NCI-H82 (cell line): Measurements from ENCODE around the gene BCL2.

Source experiments
- DNase-seq: peaks from one replicate; lab custom pipeline; 2025; lab: John Stamatoyannopoulos, UW

Gene BCL2

GRCh38 chr18:63180971-63181376, 138.6 kb downstream of the BCL2 start:
- no peak for DNase-seq

- no peak for DNase-seq
Measured at GRCh38 chr18:63180321-63180720, 139.2 kb downstream of the BCL2 start.

- no peak for DNase-seq
Measured at GRCh38 chr18:63179422-63179821, 140.1 kb downstream of the BCL2 start.

GRCh38 chr18:63178971-63179370, 140.6 kb downstream of the BCL2 start:
- no peak for DNase-seq

- DNase-seq, result no peak
Measured at GRCh38 chr18:63177919-63178821, 141.4 kb downstream of the BCL2 start.

- DNase-seq, result no peak
Measured at GRCh38 chr18:63177259-63177658, 142.3 kb downstream of the BCL2 start.

- DNase-seq, result no peak
Measured at GRCh38 chr18:63175264-63175663, 144.3 kb downstream of the BCL2 start.

GRCh38 chr18:63173983-63174382, 145.6 kb downstream of the BCL2 start:
- no peak for DNase-seq

GRCh38 chr18:63169853-63170252, 149.7 kb downstream of the BCL2 start:
- no peak for DNase-seq

GRCh38 chr18:63168287-63168686, 151.3 kb downstream of the BCL2 start:
- DNase-seq, result no peak

GRCh38 chr18:63166142-63166541, 153.4 kb downstream of the BCL2 start:
- no peak for DNase-seq

- no peak for DNase-seq
Measured at GRCh38 chr18:63164396-63164795, 155.2 kb downstream of the BCL2 start.

GRCh38 chr18:63162271-63163014, 157.1 kb downstream of the BCL2 start:
- no peak for DNase-seq

GRCh38 chr18:63161761-63162195, 157.8 kb downstream of the BCL2 start:
- no peak for DNase-seq

- no peak for DNase-seq
Measured at GRCh38 chr18:63161032-63161760, 158.4 kb downstream of the BCL2 start.

- no peak for DNase-seq
Measured at GRCh38 chr18:63160172-63160995, 159.2 kb downstream of the BCL2 start.

- DNase-seq, result no peak
Measured at GRCh38 chr18:63159590-63159989, 160.0 kb downstream of the BCL2 start.

- no peak for DNase-seq
Measured at GRCh38 chr18:63158676-63159291, 160.8 kb downstream of the BCL2 start.

- DNase-seq, result no peak
Measured at GRCh38 chr18:63158012-63158631, 161.4 kb downstream of the BCL2 start.

- DNase-seq, result no peak
Measured at GRCh38 chr18:63157293-63158011, 162.1 kb downstream of the BCL2 start.
